CD4-positive, alpha-beta memory T cell (primary cell): ENCODE data around the gene DUS3L. TPM values are rescaled to one million over a fixed set of nuclear protein-coding genes. Genes with fewer than 3 reads are reported as not detected.

Experiments used
- CTCF ChIA-PET: fragments of 350-600 bp; sonication (Branson Sonifier 250); formaldehyde crosslinking; loops from one replicate; lab custom pipeline; 2021; ENCODE audit warnings: inconsistent platforms; ENCODE audit not compliant: partially characterized antibody; lab: Charles Lee
- POLR2A ChIA-PET: fragments of 350-600 bp; sonication (Branson Sonifier 250); formaldehyde crosslinking; loops from one replicate; lab custom pipeline; 2021; ENCODE audit not compliant: partially characterized antibody; lab: Charles Lee
- DNase-seq, 5 donors: peaks; one replicate each; pipeline versions ENCODE4 v3.0.0 to v3.0.0-alpha.2; 2020 to 2022; ENCODE audit warnings: mixed read lengths in 1 of 5
- H3K27ac ChIP-seq: one replicate; pipeline ENCODE4 v1.7.0; 2013; ENCODE audit warnings: low read depth, low read length
- H3K27me3 ChIP-seq: 2 replicates; pipeline ENCODE4 v1.7.0; 2013; ENCODE audit warnings: mild to moderate bottlenecking, low read length, moderate library complexity; ENCODE audit not compliant: insufficient read depth
- H3K36me3 ChIP-seq: 2 replicates; pipeline ENCODE4 v1.7.0; 2013; ENCODE audit warnings: mild to moderate bottlenecking, low read length, moderate library complexity; ENCODE audit not compliant: insufficient read depth
- H3K4me1 ChIP-seq: 2 replicates; pipeline ENCODE4 v1.7.0; 2013; ENCODE audit warnings: mild to moderate bottlenecking, low read length, moderate library complexity; ENCODE audit not compliant: insufficient read depth
- H3K4me3 ChIP-seq, 2 donors: one replicate each; pipeline ENCODE4 v1.7.0; 2013; ENCODE audit warnings: low read length in 2 of 2, mild to moderate bottlenecking in 1 of 2
- H3K9me3 ChIP-seq, 2 donors: one replicate each; pipeline ENCODE4 v1.7.0; 2013; ENCODE audit warnings: low read length in 2 of 2, control low read depth in 1 of 2; ENCODE audit not compliant: control insufficient read depth in 1 of 2
- H3K27ac Mint-ChIP-seq, 7 donors: one replicate each; pipeline ENCODE4 v1.8.0; 2020 to 2021; ENCODE audit warnings: mixed read lengths in 7 of 7, mild to moderate bottlenecking in 6 of 7, inconsistent platforms in 3 of 7, moderate library complexity in 3 of 7
- H3K27me3 Mint-ChIP-seq, 2 donors: one replicate each; pipeline ENCODE4 v1.8.0; 2020 to 2021; ENCODE audit warnings: mixed read lengths in 2 of 2
- H3K36me3 Mint-ChIP-seq, 2 donors: one replicate each; pipeline ENCODE4 v1.8.0; 2020 to 2021; ENCODE audit warnings: mixed read lengths in 2 of 2, inconsistent platforms in 1 of 2, mild to moderate bottlenecking in 1 of 2
- H3K4me1 Mint-ChIP-seq, 4 donors: one replicate each; pipeline ENCODE4 v1.8.0; 2020 to 2021; ENCODE audit warnings: mixed read lengths in 4 of 4, mild to moderate bottlenecking in 1 of 4
- H3K4me3 Mint-ChIP-seq, 8 donors: one replicate each; pipeline ENCODE4 v1.8.0; 2020 to 2021; ENCODE audit warnings: mixed read lengths in 8 of 8, mild to moderate bottlenecking in 7 of 8, moderate library complexity in 6 of 8, inconsistent platforms in 3 of 8
- H3K9me3 Mint-ChIP-seq, 8 donors: one replicate each; pipeline ENCODE4 v1.8.0; 2020 to 2021; ENCODE audit warnings: mixed read lengths in 8 of 8, mild to moderate bottlenecking in 5 of 8, inconsistent platforms in 3 of 8, moderate library complexity in 1 of 8
- intact Hi-C: fragments of 100-400 bp; cut with micrococcal nuclease; formaldehyde crosslinking; loops from one replicate; pipeline ENCODE4 v1.15.1; 2023
- polyA plus RNA-seq, 2 donors: library from polyadenylated mRNA; unstranded; fragments of 300-500 nt; fragmentation: Illumina TruSeq; gene quantifications; one replicate each; pipeline ENCODE4 v1.2.3, GENCODE V29; 2021
- total RNA-seq, 2 experiments: library from RNA; stranded (reverse); gene quantifications; one replicate each; pipeline ENCODE4 v1.2.3, GENCODE V29; 2021

The DUS3L gene
- total and polyA plus RNA-seq, 4 experiments from 2014 or later, result 34.2 to 72.9 (median 47.7) TPM

DNA sequence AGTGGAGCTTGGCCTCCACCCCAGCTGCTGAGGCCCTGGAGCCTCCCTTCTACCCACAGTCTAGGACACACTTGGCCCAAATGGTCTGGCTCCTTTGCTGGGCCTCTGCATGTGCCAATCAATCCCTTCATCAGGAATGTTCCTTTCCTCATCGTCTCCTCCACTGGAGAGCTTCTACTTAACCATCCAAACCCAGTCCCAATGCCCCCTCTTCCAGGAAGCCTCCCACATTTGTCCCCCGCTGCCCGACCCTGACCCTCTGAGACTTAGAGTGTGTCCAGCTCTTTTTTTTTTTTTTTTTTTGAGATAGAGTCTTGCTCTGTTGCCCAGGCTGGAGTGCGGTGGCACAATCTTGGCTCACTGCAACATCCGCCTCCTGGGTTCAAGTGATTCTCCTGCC lies 2.5 kb downstream of the DUS3L start:
- peaks cover 14% of the 10 kb centered on the region for H3K4me1 ChIP-seq
- H3K4me1 Mint-ChIP-seq, result peaks cover 11 to 24% (median 12%) of the 10 kb centered on the region in 4 donors
- intact Hi-C loops, result no loop called here
- peaks cover 21 to 39% of the 10 kb centered on the region in 2 donors for H3K36me3 Mint-ChIP-seq
- H3K27ac Mint-ChIP-seq, result peak overlapping the region in 2 of 7 donors; percentile 66 to 86
- CTCF ChIA-PET, result interaction anchor here (1.4 kb wide), 1 partner anchor 16 kb away, joined by 6 read pairs; the partner anchor contains the start of gene NRTN
- DNase-seq, result no peak
- peaks cover 0 to 4% (median 0%) of the 10 kb centered on the region in 8 donors for H3K9me3 Mint-ChIP-seq
- no peaks in the 10 kb centered on the region for H3K27me3 ChIP-seq
- H3K36me3 ChIP-seq, result peaks cover 44% of the 10 kb centered on the region
- H3K27ac ChIP-seq, result no peak overlapping the region
- H3K27me3 Mint-ChIP-seq, result peaks cover 0 to 2% of the 10 kb centered on the region in 2 donors
- H3K9me3 ChIP-seq, result no peaks in the 10 kb centered on the region
- H3K4me3 ChIP-seq, result no peak overlapping the region
- POLR2A ChIA-PET, result no interaction called here
- H3K4me3 Mint-ChIP-seq, result peak overlapping the region in 2 of 8 donors; percentile 11 to 22

DNA sequence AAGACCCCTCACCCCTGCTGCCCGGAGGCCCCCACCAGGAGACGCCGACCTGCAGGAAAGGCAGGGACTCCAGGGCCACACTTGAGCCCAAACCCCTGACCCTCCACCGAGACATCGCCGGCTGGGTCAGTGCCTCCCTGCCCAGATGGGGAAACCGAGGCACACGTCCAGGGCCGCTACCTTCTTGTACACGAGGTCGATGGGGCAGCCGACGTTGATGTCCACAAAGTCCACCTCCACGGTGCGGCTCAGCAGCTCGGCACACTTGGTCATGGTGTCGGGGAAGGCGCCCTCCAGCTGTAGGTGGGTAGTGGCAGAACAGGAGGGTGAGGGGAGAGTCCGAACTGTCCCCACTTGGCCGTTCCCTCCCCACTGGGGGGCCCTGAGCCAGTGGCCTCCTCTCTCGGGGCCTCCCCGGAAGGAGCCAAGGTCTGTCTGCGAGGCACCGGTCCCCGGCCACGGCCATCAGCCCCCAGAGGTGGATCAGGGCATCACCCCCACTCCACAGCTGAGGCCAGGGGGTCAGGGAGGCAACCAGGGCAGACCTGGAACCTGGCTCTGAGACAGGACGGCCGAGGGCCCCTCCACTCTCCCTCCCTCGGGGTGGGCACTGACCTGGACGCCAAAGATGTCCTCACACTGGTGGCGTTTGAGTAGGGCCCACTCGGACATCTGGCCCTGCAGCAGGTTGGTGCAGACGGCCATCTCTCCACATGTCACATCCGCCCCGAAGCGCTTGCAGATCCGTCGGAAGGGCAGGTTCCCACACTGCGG lies 3.4 kb downstream of the DUS3L start:
- H3K4me1 Mint-ChIP-seq, result peaks cover 11 to 24% (median 12%) of the 10 kb centered on the region in 4 donors
- no peak overlapping the region for H3K27ac Mint-ChIP-seq
- Histone ChIP-seq H3K9me3 (no peaks in the 10 kb centered on the region), H3K36me3 (peaks cover 44% of the 10 kb centered on the region), H3K4me1 (peaks cover 14% of the 10 kb centered on the region), H3K27me3 (no peaks in the 10 kb centered on the region), H3K4me3 (no peak overlapping the region), H3K27ac (no peak overlapping the region)
- ChIA-PET POLR2A (no interaction called here), CTCF (no interaction called here)
- peaks cover 21 to 39% of the 10 kb centered on the region in 2 donors for H3K36me3 Mint-ChIP-seq
- peaks cover 0 to 2% of the 10 kb centered on the region in 2 donors for H3K27me3 Mint-ChIP-seq
- H3K9me3 Mint-ChIP-seq, result peaks cover 0 to 4% (median 0%) of the 10 kb centered on the region in 8 donors
- no peak overlapping the region for H3K4me3 Mint-ChIP-seq
- intact Hi-C loops, result no loop called here
- DNase-seq, result no peak

DNA sequence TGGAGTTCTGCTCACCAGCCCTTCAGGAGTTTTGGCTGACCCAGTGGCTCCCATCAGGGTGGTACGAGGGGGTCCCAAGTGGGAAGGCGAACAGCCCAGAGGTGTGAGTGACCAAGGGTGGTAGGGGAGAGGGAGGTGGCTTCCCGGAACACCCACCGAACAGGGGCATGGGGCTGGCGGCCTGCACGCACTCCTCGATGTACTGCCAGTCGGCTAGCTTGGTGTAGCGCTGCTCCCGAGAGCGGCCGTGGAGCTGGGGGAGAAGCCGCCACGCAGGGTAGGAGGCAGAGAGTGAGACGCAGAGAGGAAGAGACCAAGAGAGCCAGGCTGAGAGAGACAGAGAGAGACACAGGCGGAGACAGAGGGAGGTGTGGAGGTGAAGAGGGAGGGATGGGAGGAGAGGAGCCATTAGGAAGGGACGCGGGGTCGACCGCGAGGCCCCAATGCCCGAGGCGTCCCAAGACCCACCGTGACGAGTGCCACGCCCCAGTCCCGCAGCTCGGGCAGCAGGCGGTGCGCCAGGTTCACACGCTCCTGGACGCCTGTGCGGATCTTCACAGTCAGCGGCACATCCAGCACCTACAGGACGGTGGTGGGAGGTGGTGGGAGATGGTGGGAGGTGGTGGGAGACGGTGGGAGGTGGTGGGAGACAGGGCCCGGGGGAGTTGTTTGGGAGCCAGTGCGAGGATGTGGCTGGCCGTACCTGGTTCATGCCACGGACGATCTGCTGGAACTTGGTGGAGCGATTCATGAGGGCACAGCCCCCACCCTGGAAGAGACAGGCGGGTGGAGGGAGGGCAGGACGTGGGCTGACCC lies 4.2 kb downstream of the DUS3L start:
- peaks cover 0 to 2% of the 10 kb centered on the region in 2 donors for H3K27me3 Mint-ChIP-seq
- H3K27ac Mint-ChIP-seq, result no peak overlapping the region
- ChIA-PET CTCF (no interaction called here), POLR2A (no interaction called here)
- DNase-seq, result no peak
- peaks cover 21 to 39% of the 10 kb centered on the region in 2 donors for H3K36me3 Mint-ChIP-seq
- Histone ChIP-seq H3K9me3 (no peaks in the 10 kb centered on the region), H3K27me3 (no peaks in the 10 kb centered on the region), H3K4me1 (peaks cover 14% of the 10 kb centered on the region), H3K4me3 (no peak overlapping the region), H3K36me3 (peaks cover 44% of the 10 kb centered on the region), H3K27ac (no peak overlapping the region)
- no peak overlapping the region for H3K4me3 Mint-ChIP-seq
- H3K4me1 Mint-ChIP-seq, result peaks cover 11 to 24% (median 12%) of the 10 kb centered on the region in 4 donors
- peaks cover 0 to 4% (median 0%) of the 10 kb centered on the region in 8 donors for H3K9me3 Mint-ChIP-seq
- intact Hi-C loops, result no loop called here

DNA sequence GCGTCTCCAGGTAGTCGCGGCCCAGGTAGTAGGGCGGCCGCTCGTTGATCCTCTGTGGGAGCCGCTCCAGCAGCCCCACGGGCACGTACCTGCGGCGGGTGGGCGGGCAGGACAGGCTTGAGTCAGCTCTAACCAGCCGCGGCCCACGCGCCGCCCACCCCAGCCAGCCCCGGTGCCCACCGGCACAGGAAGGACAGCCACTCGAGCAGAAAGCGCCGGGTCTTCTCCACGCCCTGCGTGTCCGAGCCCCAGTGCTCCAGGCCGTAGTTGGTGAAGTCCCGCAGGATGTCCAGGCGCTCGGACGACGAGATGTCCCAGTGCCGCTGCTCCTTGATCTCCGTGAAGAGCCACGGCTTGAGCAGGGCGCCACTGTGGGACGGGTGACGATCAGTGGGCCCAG lies 5.5 kb downstream of the DUS3L start:
- no peak for DNase-seq
- H3K27me3 ChIP-seq, result no peaks in the 10 kb centered on the region
- intact Hi-C loops, result no loop called here
- H3K9me3 Mint-ChIP-seq, result no peaks in the 10 kb centered on the region
- peaks cover 4 to 16% (median 5%) of the 10 kb centered on the region in 4 donors for H3K4me1 Mint-ChIP-seq
- H3K36me3 ChIP-seq, result peaks cover 44% of the 10 kb centered on the region
- CTCF ChIA-PET, result no interaction called here
- peaks cover 9% of the 10 kb centered on the region for H3K4me1 ChIP-seq
- H3K4me3 Mint-ChIP-seq, result no peak overlapping the region
- no peak overlapping the region for H3K4me3 ChIP-seq
- no peak overlapping the region for H3K27ac ChIP-seq
- H3K27me3 Mint-ChIP-seq, result no peaks in the 10 kb centered on the region
- no peaks in the 10 kb centered on the region for H3K9me3 ChIP-seq
- POLR2A ChIA-PET, result no interaction called here
- H3K27ac Mint-ChIP-seq, result no peak overlapping the region
- H3K36me3 Mint-ChIP-seq, result peaks cover 19 to 32% of the 10 kb centered on the region in 2 donors

DNA sequence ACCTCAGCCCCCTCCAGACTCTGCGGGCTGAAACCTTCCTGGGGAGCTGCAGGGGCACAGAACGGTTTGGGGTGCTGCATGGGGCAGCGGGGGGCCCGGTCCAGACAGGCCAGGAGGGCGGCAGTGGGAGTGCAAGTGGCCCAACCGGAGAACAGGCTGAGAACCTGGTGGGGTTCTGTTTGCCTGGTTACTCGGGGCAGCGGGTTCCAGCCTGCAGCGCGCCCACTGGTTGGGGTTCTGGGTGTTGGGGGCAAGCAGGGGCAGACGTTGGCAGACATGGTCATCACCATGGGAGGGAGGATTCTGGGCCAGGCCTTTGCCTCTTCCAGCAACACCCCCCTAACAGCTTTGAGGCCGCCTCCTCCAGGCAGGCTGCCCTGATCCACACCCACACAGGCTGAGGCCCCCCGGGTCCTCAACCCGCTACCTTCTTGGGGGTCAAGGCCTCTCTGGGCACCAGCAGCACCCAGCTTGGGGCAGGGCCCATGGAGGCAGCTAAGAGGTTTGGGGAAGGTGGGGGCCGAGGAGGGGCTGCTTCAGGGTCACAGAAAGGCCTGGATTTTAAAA lies 6.3 kb downstream of the DUS3L start, which contains the start of gene PRR22:
TSS of gene PRR22 (minus strand) at position 166 of the 567 bp plus-strand sequence. CDS start at position 80, 86 bp downstream.
- POLR2A ChIA-PET, result no interaction called here
- no peak within 1 kb of the TSS for H3K27ac ChIP-seq
- no peaks in the 10 kb centered on the region for H3K9me3 ChIP-seq
- no peak for DNase-seq
- H3K4me1 Mint-ChIP-seq, result peaks cover 0 to 8% (median under 1%) of the 10 kb centered on the region in 4 donors
- peaks cover 40% of the 10 kb centered on the region for H3K36me3 ChIP-seq
- H3K4me1 ChIP-seq, result peaks cover 1% of the 10 kb centered on the region
- CTCF ChIA-PET, result no interaction called here
- no peaks in the 10 kb centered on the region for H3K27me3 Mint-ChIP-seq
- no peak within 1 kb of the TSS for H3K4me3 ChIP-seq
- H3K27me3 ChIP-seq, result no peaks in the 10 kb centered on the region
- H3K9me3 Mint-ChIP-seq, result no peaks in the 10 kb centered on the region
- peaks cover 15 to 27% of the 10 kb centered on the region in 2 donors for H3K36me3 Mint-ChIP-seq
- no peak within 1 kb of the TSS for H3K27ac Mint-ChIP-seq
- no peak within 1 kb of the TSS for H3K4me3 Mint-ChIP-seq
- intact Hi-C loops, result no loop called here

DNA sequence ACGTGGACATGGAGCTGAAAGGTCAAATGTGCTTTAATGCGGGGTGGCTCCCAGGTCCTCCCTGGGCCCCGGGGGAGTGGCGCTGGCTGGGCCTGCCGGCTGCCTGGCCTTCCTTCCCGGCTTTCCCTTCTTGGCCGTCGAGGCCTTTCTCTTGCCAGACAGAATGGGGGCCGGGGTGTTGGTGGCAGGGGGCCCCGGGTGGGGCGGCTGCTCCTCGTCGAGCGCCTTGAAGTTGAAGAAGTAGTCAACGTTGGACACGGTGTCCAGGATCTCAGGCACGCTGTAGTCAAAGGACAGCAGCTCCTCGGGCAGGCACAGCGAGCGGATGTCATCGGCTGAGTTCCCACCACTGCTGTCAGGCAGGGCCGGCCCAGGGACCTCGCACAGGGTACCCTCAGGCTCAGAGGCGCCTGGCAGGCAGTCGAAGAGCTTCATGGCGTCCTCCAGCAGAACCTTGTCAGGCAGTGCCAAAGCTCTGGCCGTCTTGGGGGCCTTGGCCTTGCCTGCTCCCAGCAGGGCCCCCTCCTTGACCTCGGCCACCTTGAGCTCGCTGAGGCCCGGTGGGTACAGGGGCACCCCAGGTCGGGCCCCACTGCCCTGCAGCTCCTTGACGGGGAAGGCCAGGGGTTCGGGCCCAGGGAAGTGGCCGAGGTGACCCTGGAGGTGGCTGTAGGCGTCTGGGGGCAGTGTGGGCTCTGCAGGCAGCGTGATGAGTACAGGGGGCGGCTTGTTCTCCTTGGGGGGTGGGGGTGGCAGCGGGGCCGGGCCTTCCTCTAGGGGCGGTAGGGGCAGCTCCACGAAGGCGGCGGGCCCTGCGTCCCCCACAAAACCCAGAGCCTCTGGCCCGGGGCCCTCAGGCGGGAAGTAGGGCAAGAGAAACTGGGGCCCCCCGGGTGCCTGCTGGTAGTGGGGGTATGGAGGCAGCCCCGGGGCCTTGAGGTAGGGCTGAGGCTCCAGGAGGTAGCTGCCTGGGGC lies 7.7 kb downstream of the DUS3L start:
- H3K4me3 Mint-ChIP-seq, result no peak overlapping the region
- H3K27me3 Mint-ChIP-seq, result no peaks in the 10 kb centered on the region
- CTCF ChIA-PET, result interaction anchor here (0.7 to 1.1 kb wide), 3 partner anchors 11 to 63 kb away, joined by 3 read pairs; partner anchors contain the start of gene CATSPERD
- H3K27ac Mint-ChIP-seq, result no peak overlapping the region
- no peak overlapping the region for H3K27ac ChIP-seq
- no peaks in the 10 kb centered on the region for H3K4me1 ChIP-seq
- H3K4me1 Mint-ChIP-seq, result peaks cover 0 to 4% (median under 1%) of the 10 kb centered on the region in 4 donors
- H3K9me3 ChIP-seq, result no peaks in the 10 kb centered on the region
- H3K36me3 ChIP-seq, result peaks cover 27% of the 10 kb centered on the region
- POLR2A ChIA-PET, result no interaction called here
- no peaks in the 10 kb centered on the region for H3K9me3 Mint-ChIP-seq
- intact Hi-C loops, result no loop called here
- no peak for DNase-seq
- H3K4me3 ChIP-seq, result no peak overlapping the region
- H3K36me3 Mint-ChIP-seq, result peaks cover 12 to 20% of the 10 kb centered on the region in 2 donors
- no peaks in the 10 kb centered on the region for H3K27me3 ChIP-seq
